K562 (cell line): ENCODE results near the gene FIZ1. TPM values are rescaled to one million over a fixed set of nuclear protein-coding genes. Genes with fewer than 3 reads are reported as not detected.

Experiments used
- ATAC-seq: fragments of 200-7000 bp; cut with Tn5 transposase; 3 replicates; pipeline ENCODE4 v1.9.1; 2020; ENCODE audit warnings: moderate library complexity
- BruUV-seq: library from RNA; stranded (reverse); fragments of 400-500 nt; replicated peaks from 2 replicates; lab custom pipeline; 2021; lab: Mats Ljungman, UMichigan
- CTCF ChIA-PET: fragments of 300-600 bp; formaldehyde crosslinking; extraction: SDS; loops from one replicate; lab custom pipeline; 2021; ENCODE audit warnings: low intra/inter-chr PET ratio; lab: Yijun Ruan, JAX
- POLR2A ChIA-PET: fragments of 300-600, 350-650 bp; sonication (Branson Sonifier 250); formaldehyde crosslinking; extraction: SDS; loops from one replicate; lab custom pipeline; 2021; ENCODE audit warnings: antibody characterized with exemption, inconsistent platforms; lab: Yijun Ruan, JAX
- DNase-seq, 4 experiments: peaks; one replicate each; pipeline versions ENCODE4 v3.0.0 to v3.0.0-alpha.2; 2011 to 2018; ENCODE audit warnings: low spot score in 3 of 4, mixed read lengths in 3 of 4; ENCODE audit errors: extremely low read depth in 1 of 4
- FAIRE-seq: peaks from 2 replicates; lab custom pipeline; 2011; peaks lifted over from hg19 to GRCh38; lab: Jason Lieb, UNC
- H2AFZ ChIP-seq: 2 replicates; pipeline ENCODE4 v1.6.0; 2011; ENCODE audit warnings: low read depth, low read length, control low read depth, inconsistent platforms
- H3K27ac ChIP-seq: fragments of 200-600 bp; 3 replicates; pipeline ENCODE4 v1.8.0; 2011; ENCODE audit warnings: low read depth, mild to moderate bottlenecking, control low read depth, inconsistent platforms, low read length, moderate library complexity, mixed read lengths; ENCODE audit errors: extremely low read depth
- H3K27me3 ChIP-seq, 2 experiments: fragments of 300-600 bp in 1 of 2; 2 replicates in 1 of 2; 3 replicates in 1 of 2; pipeline versions ENCODE4 v1.6.0 to v1.8.0; 2011; ENCODE audit warnings: inconsistent platforms in 2 of 2, low read length in 2 of 2, mild to moderate bottlenecking in 1 of 2, mixed read lengths in 1 of 2, moderate library complexity in 1 of 2; ENCODE audit not compliant: control insufficient read depth in 2 of 2, insufficient read depth in 2 of 2
- H3K36me3 ChIP-seq: fragments of 300-600 bp; 3 replicates; pipeline ENCODE4 v1.8.0; 2011; ENCODE audit warnings: mild to moderate bottlenecking, low read length, inconsistent platforms; ENCODE audit not compliant: control insufficient read depth, insufficient read depth
- H3K4me1 ChIP-seq, 2 experiments: fragments of 200-600 bp in 1 of 2; replicated peaks in 1 of 2; 2 replicates in 1 of 2; 3 replicates in 1 of 2; pipeline versions ENCODE4 v1.5.1 to v1.8.0; 2011; ENCODE audit warnings: inconsistent platforms in 2 of 2, low read length in 2 of 2, mild to moderate bottlenecking in 1 of 2, mixed read lengths in 1 of 2, moderate library complexity in 1 of 2; ENCODE audit not compliant: control insufficient read depth in 2 of 2, insufficient read depth in 2 of 2
- H3K4me2 ChIP-seq: 2 replicates; pipeline ENCODE4 v1.6.1; 2011; ENCODE audit warnings: low read length, control low read depth, inconsistent platforms, mixed read lengths; ENCODE audit not compliant: insufficient read depth
- H3K4me3 ChIP-seq: fragments of 200-600 bp; sonication (generic), shearing (Covaris generic); 2 replicates; pipeline ENCODE4 v1.5.1; 2016; ENCODE audit warnings: control low read depth, inconsistent platforms
- H3K79me2 ChIP-seq: fragments of 200-600 bp; 3 replicates; pipeline ENCODE4 v1.8.0; 2011; ENCODE audit warnings: low read length, inconsistent platforms; ENCODE audit not compliant: control insufficient read depth, insufficient read depth
- H3K9ac ChIP-seq, 2 experiments: 2 replicates each; pipeline versions ENCODE4 v1.6.0 to v1.6.1; 2011; ENCODE audit warnings: low read depth in 2 of 2, low read length in 2 of 2, control low read depth in 1 of 2, inconsistent platforms in 1 of 2, mild to moderate bottlenecking in 1 of 2, mixed read lengths in 1 of 2; ENCODE audit not compliant: insufficient read depth in 1 of 2
- H3K9me1 ChIP-seq: one replicate; pipeline ENCODE4 v1.6.0; 2011; ENCODE audit warnings: inconsistent platforms, mild to moderate bottlenecking, low read length, moderate library complexity; ENCODE audit not compliant: control insufficient read depth, insufficient read depth
- H3K9me3 ChIP-seq: replicated peaks from 2 replicates; pipeline ENCODE4 v1.5.1; 2011; ENCODE audit warnings: low read depth, low read length, inconsistent platforms; ENCODE audit not compliant: control insufficient read depth, insufficient read depth
- H4K20me1 ChIP-seq: replicated peaks from 2 replicates; pipeline ENCODE4 v1.6.1; 2011; ENCODE audit warnings: low read length, inconsistent platforms, mixed read lengths; ENCODE audit not compliant: control insufficient read depth, insufficient read depth
- C11orf30 ChIP-seq: fragments of 450-650 bp; IDR thresholded peaks from 2 replicates; pipeline ENCODE4 v1.6.1; 2016; ENCODE audit warnings: low read depth, mild to moderate bottlenecking
- CAMTA2 ChIP-seq: fragments of 250-450 bp; sonication (Bioruptor Pico); conservative IDR thresholded peaks from 2 replicates; pipeline ENCODE4 v1.5.1; 2022
- CBFA2T3 ChIP-seq: fragments of 450-650 bp; IDR thresholded peaks from 2 replicates; pipeline ENCODE4 v1.6.1; 2017
- FOXA3 ChIP-seq, 2 experiments: fragments of 450-650 bp in 1 of 2; sonication (generic) in 1 of 2; formaldehyde crosslinking; IDR thresholded peaks in 1 of 2; conservative IDR thresholded peaks in 1 of 2; 2 replicates each; pipeline versions ENCODE4 v1.4.0 to v1.8.0; 2020 to 2022; ENCODE audit warnings: mild to moderate bottlenecking in 2 of 2, missing genetic modification reagents in 1 of 2
- FOXP1 ChIP-seq: sonication (generic); formaldehyde crosslinking; IDR thresholded peaks from 2 replicates; pipeline ENCODE4 v1.8.0; 2022; ENCODE audit warnings: mild to moderate bottlenecking, missing genetic modification reagents
- LEF1 ChIP-seq: fragments of 450-650 bp; IDR thresholded peaks from 2 replicates; pipeline ENCODE4 v1.6.1; 2016; ENCODE audit warnings: mild to moderate bottlenecking
- MBD2 ChIP-seq: sonication (generic); IDR thresholded peaks from 2 replicates; pipeline ENCODE4 v1.6.1; 2016; ENCODE audit warnings: low read depth, borderline replicate concordance
- MEF2A ChIP-seq: IDR thresholded peaks from 2 replicates; pipeline ENCODE4 v1.6.1; 2011; ENCODE audit warnings: low read depth, mild to moderate bottlenecking, low read length, moderate library complexity; ENCODE audit not compliant: control insufficient read depth
- NEUROD1 ChIP-seq: fragments of 150-350 bp; IDR thresholded peaks from 2 replicates; pipeline ENCODE4 v1.6.1; 2014; ENCODE audit warnings: borderline replicate concordance, low read length, low read depth; ENCODE audit not compliant: partially characterized antibody
- RFX7 ChIP-seq: fragments of 250-450 bp; sonication (Bioruptor Pico); IDR thresholded peaks from 2 replicates; pipeline ENCODE4 v1.5.1; 2021; ENCODE audit warnings: mild to moderate bottlenecking
- SMARCE1 ChIP-seq: fragments of 450-650 bp; IDR thresholded peaks from 2 replicates; pipeline ENCODE4 v1.7.1; 2016; ENCODE audit warnings: mild to moderate bottlenecking
- ZFPM2 ChIP-seq: fragments of 250-450 bp; sonication (Bioruptor Pico); IDR thresholded peaks from 2 replicates; pipeline ENCODE4 v1.5.1; 2022; ENCODE audit warnings: mild to moderate bottlenecking
- ZNF232 ChIP-seq: sonication (generic); formaldehyde crosslinking; IDR thresholded peaks from 2 replicates; pipeline ENCODE4 v1.8.0; 2022; ENCODE audit warnings: mild to moderate bottlenecking, missing genetic modification reagents
- ZNF3 ChIP-seq: fragments of 250-450 bp; sonication (Bioruptor Pico); IDR thresholded peaks from 2 replicates; pipeline ENCODE4 v1.5.0; 2021; ENCODE audit warnings: mild to moderate bottlenecking, moderate library complexity
- ZNF408 ChIP-seq: fragments of 250-450 bp; sonication (Bioruptor Pico); IDR thresholded peaks from 2 replicates; pipeline ENCODE4 v1.4.0; 2020; ENCODE audit warnings: low read depth, mild to moderate bottlenecking, moderate library complexity
- ZNF507 ChIP-seq: conservative IDR thresholded peaks from 2 replicates; pipeline ENCODE4 v1.6.1; 2017; ENCODE audit warnings: missing genetic modification characterization, missing compliant biosample characterization
- WGBS: fragments of 100-300 bp; shearing (Covaris generic); methylation state at CpG from one replicate; pipeline ENCODE4 v1.1.6; 2016; ENCODE audit warnings: low coverage, mixed read lengths; ENCODE audit not compliant: insufficient coverage; ENCODE audit errors: missing lambda C conversion rate; 5-methylcytosine and 5-hydroxymethylcytosine counted together
- in situ Hi-C: fragments of 300-500 bp; cut with MboI; formaldehyde crosslinking; loops from 4 replicates; pipeline ENCODE4 v1.15.0; 2018; ENCODE audit warnings: inconsistent platforms, mixed read lengths
- intact Hi-C: fragments of 100-400 bp; cut with micrococcal nuclease; formaldehyde crosslinking; loops from 2 replicates; pipeline ENCODE4 v1.14.2; 2022
- polyA plus RNA-seq, 8 experiments: library from polyadenylated mRNA; depleted of rRNA in 4 of 8; stranded (reverse) in 5 of 8; unstranded in 3 of 8; fragments of >200 nt; fragmentation: Nextera tagmentation in 2 of 8; fragmentation: Illumina TruSeq in 1 of 8; extraction: Ambion mirVana in 2 of 8; extraction: Trizol in 1 of 8; gene quantifications; 2 replicates each; pipeline versions ENCODE4 v1.2.1 to v1.2.3, GENCODE V29; 2011 to 2014; ENCODE audit warnings: inconsistent platforms in 1 of 8, missing spikeins in 1 of 8
- total RNA-seq, 7 experiments: library from RNA; depleted of rRNA in 6 of 7; stranded (reverse); fragments of >200 nt in 6 of 7; fragmentation: Illumina TruSeq in 2 of 7; extraction: Trizol in 2 of 7; gene quantifications; 2 replicates each; pipeline versions ENCODE4 v1.2.1 to v1.2.3, GENCODE V29; 2011 to 2021; ENCODE audit warnings: low replicate concordance in 1 of 7
- TF ChIP-seq, protein P1 (sequence below): fragments of 450-650 bp; formaldehyde crosslinking; conservative IDR thresholded peaks from 2 replicates; pipeline ENCODE4 v1.4.0; 2022; ENCODE audit warnings: mild to moderate bottlenecking, missing genetic modification characterization
- TF ChIP-seq, protein P2 (sequence below): IDR thresholded peaks from 2 replicates; pipeline ENCODE4 v1.6.1; 2012; ENCODE audit warnings: low read depth, low read length, improper control_type of control experiment, borderline replicate concordance

Gene FIZ1
- total and polyA plus RNA-seq, 9 of the 15 experiments (the other 6 are each of a cell fraction or from before 2014, with no cell fraction given): 0.79 to 17.5 (median 5.5) TPM

DNA sequence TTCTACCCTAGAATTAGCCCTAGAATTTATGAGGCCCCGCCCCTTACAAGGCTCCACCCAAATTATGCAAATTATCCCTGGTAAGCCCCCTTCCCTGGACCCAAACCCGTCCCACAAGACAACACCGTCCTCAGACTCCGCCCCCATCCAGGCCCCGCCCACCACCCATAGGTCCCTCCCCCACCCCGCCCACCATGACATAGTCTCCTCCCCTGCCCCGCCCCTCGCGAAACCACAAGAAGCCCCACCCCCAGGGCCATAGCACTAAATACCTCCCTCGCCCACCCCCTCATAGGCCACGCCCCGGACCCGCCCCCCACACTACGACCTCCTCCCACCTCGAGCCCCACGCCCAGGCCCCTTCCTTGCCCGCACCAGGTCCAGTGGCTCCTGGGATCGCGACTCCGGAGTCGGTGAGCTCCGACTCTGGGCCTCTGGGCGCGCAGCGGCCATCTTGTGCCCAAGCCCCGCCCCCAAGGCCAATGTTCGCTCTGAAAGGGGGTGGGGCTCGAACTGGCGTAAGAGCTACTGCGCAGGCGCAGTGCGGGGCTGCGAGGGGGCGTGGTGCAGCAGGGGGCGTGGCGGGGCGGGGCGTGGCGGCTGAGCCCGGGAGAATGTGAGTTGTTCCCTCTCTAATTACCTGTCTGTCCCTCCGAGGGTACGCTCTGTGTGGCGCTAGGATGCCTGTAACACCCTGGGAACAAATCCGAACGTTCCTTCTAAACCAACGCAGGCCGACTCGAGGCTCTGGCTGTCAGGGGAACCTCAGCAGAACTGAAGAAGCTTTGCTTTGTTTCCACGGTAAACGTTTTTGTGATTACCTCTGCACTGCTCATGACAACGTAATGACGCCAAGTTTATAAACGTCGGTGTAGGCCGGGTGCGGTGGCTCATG is 25.0 kb upstream of the FIZ1 start, which contains the start of gene ZNF784 (continued):
- TF ChIP-seq, protein P1, sequence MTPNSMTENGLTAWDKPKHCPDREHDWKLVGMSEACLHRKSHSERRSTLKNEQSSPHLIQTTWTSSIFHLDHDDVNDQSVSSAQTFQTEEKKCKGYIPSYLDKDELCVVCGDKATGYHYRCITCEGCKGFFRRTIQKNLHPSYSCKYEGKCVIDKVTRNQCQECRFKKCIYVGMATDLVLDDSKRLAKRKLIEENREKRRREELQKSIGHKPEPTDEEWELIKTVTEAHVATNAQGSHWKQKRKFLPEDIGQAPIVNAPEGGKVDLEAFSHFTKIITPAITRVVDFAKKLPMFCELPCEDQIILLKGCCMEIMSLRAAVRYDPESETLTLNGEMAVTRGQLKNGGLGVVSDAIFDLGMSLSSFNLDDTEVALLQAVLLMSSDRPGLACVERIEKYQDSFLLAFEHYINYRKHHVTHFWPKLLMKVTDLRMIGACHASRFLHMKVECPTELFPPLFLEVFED: no peak
- TF ChIP-seq ZNF232 (CRISPR knock-in tag): no peak
- no peak for TF ChIP-seq LEF1
- peak; percentile 20 for TF ChIP-seq NEUROD1
- no peak for TF ChIP-seq RFX7 (CRISPR knock-in tag)

DNA sequence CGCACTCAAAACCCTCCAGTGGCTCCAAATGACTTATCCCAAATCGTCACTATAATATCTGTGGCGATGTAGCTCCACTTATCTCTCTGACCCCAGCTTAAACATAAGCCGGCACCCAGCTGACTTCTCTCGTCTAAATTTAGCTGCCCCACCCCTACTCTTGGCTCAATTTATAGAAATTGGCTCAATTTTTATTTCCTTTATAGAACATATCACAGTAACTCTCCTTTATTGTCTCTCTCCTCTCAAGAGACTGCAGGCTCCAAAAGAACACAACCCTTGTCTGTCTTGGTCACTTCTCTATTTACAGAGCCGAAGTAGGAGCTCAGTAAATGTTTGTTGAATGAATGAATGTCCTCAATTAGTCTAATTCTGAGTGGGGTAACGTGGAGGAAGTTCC is 24.2 kb upstream of the FIZ1 start:
- H3K4me1 ChIP-seq: peaks cover 9 to 11% of the 10 kb centered on the region in 2 experiments; a peak in 4 of 5 replicates
- H3K9me1 ChIP-seq: peaks cover 3% of the 10 kb centered on the region
- ATAC-seq: no peak
- no peaks in the 10 kb centered on the region for H3K9me3 ChIP-seq
- peak overlapping the region; percentile 54; the same call in 1 of the 2 replicates for H2AFZ ChIP-seq
- in situ Hi-C loops (loop anchor here (10.0 kb wide), 1 partner anchor 339 kb away; the partner anchor contains the start of genes BRSK1 and HSPBP1), intact Hi-C loops (no loop called here)
- H3K4me2 ChIP-seq: peak overlapping the region; percentile 77
- TSS peak; percentile 72 for BruUV-seq
- H3K9ac ChIP-seq: peak overlapping the region in 1 of 2 experiments; percentile 51; a peak in 2 of 4 replicates
- FAIRE-seq: no peak
- CTCF ChIA-PET: no interaction called here
- H3K36me3 ChIP-seq: peaks cover 9% of the 10 kb centered on the region; the same call in 1 of the 3 replicates
- peak overlapping the region; percentile 62 for H3K27ac ChIP-seq
- DNase-seq: peak in 3 of 4 experiments; percentile 28 to 42 (median 40)
- TF ChIP-seq ZNF507 (tag) (no peak), MEF2A (peak; percentile 56; the same call in 1 of the 2 replicates), ZNF408 (CRISPR knock-in tag) (no peak), MBD2 (peak; percentile 17; the same call in 1 of the 2 replicates), ZFPM2 (CRISPR knock-in tag) (no peak), ZNF3 (CRISPR knock-in tag) (0 out of 2 replicates have a peak, but pooled peaks have one; percentile 25), FOXA3 (CRISPR knock-in tag; conservative IDR thresholded peaks at IDR 0.05 in 1 of 2, IDR thresholded peaks at IDR 0.05 in 1 of 2) (peak in 1 of 2 experiments; percentile 73; a peak in 1 of 4 replicates), SMARCE1 (no peak), FOXP1 (CRISPR knock-in tag) (0 out of 2 replicates have a peak, but pooled peaks have one; percentile 30), C11orf30 (no peak), CAMTA2 (CRISPR knock-in tag) (no peak), CBFA2T3 (peak; percentile 35)
- TF ChIP-seq, protein P2, sequence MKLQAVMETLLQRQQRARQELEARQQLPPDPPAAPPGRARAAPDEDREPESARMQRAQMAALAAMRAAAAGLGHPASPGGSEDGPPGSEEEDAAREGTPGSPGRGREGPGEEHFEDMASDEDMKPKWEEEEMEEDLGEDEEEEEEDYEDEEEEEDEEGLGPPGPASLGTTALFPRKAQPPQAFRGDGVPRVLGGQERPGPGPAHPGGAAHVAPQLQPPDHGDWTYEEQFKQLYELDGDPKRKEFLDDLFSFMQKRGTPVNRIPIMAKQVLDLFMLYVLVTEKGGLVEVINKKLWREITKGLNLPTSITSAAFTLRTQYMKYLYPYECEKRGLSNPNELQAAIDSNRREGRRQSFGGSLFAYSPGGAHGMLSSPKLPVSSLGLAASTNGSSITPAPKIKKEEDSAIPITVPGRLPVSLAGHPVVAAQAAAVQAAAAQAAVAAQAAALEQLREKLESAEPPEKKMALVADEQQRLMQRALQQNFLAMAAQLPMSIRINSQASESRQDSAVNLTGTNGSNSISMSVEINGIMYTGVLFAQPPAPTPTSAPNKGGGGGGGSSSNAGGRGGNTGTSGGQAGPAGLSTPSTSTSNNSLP: no peak
- TF ChIP-seq, all 486 proteins: peak for 6
- Histone ChIP-seq H3K27me3 (no peaks in the 10 kb centered on the region), H3K79me2 (peaks cover 7% of the 10 kb centered on the region; the same call in 2 of the 3 replicates), H4K20me1 (no peaks in the 10 kb centered on the region; the same call in 1 of the 2 replicates), H3K4me3 (peak overlapping the region; percentile 30)
- POLR2A ChIA-PET: interaction anchor here (0.6 to 2.1 kb wide), 6 partner anchors 13 to 103 kb away, joined by 3 to 10 read pairs (median 3); partner anchors contain the start of genes FIZ1 and ZNF865
- WGBS: 8% methylated on average over 7 of the region's 7 CpGs
